Kidney glomerular epithelial cell (primary cell): ENCODE data around the gene P2RY1.

Source experiments
- DNase-seq: peaks from one replicate; lab custom pipeline; 2025; lab: John Stamatoyannopoulos, UW

P2RY1 gene, protein sequence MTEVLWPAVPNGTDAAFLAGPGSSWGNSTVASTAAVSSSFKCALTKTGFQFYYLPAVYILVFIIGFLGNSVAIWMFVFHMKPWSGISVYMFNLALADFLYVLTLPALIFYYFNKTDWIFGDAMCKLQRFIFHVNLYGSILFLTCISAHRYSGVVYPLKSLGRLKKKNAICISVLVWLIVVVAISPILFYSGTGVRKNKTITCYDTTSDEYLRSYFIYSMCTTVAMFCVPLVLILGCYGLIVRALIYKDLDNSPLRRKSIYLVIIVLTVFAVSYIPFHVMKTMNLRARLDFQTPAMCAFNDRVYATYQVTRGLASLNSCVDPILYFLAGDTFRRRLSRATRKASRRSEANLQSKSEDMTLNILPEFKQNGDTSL

DNA sequence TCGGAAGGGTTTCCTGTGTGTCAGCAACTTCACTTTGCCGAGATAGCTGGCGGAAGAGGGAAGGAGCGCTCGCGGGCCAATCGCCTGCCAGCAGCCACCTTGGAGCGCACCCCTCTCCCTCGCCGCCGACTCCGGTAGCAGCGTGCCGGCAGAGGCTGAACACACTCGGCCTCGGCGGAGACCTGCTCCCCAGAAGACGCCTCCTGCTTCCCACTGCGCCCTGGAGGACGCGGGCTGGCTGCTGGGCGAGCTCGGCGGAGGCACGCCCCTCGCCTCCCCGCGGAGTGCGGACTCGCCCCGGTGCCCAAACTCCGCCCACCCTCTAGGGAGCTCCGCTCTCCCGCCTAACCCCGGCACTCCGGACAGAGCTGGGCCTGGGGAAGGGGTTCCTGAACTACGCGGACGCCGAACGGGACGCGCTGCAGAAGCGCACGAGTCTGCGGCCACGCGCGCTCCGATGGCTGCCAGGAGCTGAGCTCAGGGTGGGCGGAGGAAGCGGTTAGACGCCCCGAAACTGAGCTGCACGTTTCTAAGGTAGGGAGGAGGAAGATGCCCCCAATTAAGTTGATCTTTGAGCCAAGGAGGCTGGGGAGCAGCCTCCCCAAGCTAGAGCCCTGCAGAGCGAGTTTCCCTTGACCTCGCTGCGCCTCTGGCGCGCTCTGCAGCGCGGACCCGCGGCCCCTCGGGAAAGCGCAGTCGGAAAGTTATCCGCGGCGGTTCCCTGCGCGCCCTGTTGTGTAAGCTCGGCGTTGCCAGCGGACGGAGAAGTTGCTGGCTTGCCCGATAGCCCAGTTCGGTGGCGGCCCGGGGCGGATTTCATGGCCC lies at the start of gene P2RY1:
P2RY1 (plus strand) TSS at position 356 of the 825 bp plus-strand sequence. CDS start 652 bp downstream, outside the sequence.
- peak; percentile 30 for DNase-seq

DNA sequence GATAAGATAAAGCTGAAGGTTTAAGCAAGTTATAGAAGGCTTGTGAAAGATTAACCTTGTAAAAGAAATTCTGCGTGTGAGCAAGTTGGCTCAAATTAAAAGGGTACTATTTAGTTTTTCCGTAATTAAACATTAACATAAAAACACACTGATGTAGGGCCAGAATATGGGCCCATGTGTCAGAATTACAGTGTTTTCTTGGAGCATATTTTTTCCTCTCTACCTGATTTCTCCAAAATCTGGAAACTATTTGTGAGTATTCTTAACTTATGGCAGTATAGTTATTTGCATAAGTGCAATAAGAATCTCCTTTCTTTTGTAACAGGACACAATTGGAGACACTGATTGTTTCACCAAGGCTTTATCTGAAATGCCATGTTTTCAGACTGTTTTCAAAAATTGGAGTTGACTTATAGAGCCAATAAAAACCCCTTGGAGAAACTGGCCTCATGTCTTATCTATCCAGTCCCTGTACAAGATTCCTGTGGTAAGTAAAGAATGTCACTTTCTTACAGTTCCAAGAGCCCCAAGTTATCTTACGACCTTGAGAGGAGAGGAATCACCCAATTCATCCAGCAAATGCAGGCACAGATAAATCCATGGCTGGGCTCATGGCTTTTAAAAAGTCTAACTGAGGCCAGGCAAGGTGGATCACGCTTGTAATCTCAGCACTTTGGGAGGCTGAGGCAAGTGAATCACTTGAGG lies 47.8 kb upstream of the P2RY1 start:
- DNase-seq, result no peak

DNA sequence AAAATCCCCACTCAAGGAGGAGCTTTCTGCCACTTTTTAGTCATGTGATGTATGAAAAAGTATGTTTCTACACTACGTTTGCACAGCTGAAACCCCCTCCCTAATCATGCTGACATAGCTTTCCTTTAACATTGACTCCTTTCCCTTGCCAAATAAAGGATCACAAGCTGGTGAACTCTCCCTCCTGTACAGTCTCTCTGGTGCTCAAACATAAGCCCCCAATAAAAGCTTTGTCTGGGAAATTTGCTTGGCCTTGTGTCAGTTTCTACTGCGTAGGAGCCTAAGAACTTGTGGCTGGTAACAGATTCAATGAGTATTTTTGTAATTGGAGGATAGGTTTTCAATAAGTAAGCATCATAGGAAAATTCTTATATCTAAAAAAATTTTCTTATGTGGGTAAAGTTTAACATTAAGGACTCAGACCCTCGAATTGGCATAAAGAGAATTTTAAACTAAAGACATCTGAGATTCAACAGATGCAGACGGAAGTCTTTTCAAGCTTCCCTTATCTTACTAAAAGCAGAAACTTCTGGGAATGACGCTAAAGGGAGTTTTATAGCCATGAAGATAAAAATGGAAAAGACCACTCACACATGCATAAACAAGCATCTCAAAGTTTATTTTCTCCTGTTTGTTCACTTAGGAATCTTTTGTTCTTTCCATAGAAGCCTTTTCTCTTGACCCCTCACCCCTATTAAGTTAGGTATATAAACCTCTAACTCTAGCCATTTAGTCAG lies 44.1 kb upstream of the P2RY1 start:
- no peak for DNase-seq

DNA sequence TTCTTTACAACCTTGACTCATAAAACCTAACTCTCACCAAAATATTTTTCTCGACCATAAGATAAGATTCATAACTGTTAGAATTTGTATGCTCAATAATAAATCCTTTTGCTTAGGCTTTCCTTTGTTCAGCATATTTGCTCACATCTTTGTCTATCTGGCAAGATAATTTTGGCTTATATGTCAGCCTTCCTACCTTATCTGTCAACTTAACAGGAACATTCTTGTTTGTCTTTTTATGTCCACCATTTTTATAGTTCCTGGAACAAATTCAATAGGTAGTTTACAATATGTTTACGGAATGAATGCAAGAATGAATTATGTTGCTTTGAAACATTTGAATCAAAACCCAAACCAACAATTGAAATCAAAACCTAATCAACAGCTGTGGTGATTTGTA lies 41.0 kb upstream of the P2RY1 start:
- DNase-seq, result no peak

DNA sequence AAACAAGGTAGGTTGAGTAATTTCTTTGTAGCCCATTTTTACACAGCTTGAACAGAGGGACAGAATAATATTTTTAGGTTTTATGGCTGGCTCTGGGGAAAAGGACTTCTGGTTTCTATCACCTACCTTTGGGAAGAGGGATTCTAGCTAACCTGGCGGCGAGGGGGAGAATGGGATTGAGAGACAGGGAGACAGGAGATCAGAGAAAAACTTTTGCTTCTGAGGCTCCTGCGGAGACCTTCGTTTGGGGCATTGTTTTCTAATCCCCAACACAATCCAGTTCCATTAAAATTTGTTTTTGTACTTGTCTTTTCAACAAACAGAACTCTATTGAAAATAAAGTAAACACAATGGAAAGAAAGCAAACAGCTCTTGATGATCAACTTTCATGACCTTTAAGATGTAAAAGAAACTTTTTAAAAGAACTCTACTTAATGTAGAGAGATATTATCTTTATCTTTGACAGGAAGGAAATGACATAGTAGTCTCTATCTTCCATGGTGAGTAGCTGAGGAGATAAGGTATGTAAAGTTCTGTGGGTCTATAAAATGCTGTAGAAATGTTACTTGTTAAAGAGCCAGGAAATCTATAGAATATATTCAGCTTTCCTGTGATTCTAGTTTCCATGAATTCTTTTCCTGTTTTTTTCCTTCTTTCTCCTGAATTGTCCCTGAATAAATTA lies 37.0 kb upstream of the P2RY1 start:
- DNase-seq, result no peak

DNA sequence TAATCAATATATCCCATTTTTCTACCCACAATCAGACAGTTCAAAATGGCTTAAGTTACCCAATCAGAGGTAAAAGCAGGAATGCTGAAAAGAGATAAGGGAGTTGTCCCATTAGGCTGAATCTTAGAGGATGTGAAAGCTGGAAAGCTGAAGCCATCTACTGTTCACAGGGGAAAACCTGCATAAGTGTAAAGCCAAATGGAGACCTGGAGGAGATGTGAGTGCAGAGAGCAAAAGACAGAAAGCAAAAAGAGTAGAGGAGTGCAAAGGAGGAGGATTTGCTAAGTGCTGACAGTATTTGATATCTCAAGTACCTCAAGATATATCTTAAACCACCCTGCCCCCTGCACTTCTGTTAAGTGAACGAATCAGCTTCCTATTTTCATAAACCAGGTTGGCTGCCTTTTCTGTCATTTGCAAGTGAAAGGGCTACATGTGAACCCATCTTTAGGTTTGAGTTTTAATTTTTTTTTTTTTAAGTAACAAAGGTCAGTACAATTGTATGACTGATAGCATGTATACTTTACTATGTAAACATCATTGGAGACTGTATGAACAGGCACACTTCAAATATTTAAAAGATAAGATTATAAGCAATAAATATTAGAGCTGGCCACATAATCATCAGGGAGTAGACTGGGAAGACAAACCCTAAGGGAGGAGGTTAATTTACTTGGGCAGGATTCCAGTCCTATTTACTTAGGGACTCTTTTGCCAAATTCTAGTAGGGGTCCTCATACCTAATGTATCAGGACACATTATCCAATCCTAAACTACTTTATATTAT lies 22.8 kb upstream of the P2RY1 start:
- DNase-seq, result no peak

DNA sequence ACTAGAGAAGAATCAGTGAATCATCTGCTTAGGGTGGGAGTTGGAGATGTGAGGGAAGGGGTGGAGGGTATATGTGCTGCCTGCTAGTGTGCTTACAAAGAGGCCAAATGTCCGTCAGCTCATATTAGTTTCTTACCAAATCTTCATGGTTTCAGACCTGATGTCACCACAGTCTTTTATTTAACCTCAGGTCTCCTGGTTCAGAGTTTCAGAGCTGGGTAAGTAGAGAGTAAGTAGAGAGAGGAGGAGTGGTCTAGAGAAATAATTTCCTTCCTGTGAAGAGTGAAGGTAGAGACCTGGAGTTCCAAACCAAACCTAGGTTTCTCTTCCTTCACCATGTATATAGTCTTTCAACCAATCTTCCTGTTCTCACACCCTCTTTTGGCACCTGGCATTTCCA lies 17.5 kb upstream of the P2RY1 start:
- DNase-seq, result no peak

DNA sequence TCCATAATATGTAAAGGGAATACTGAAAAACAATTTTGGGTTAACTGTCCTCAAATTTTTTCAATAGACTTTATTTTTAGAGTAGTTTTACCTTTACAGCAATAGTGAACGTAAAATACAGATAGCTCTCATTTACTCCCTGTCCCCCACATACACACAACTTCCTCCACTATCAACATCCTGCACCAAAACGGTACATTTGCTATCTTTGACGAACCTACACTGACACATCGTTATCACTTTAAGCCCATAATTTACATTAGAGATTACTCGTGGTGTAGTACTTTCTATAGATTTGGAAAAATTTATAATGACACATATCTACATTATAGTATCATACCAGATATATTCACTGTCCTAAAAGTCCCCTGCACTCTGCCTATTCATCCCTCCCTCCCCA lies 16.9 kb upstream of the P2RY1 start:
- DNase-seq, result no peak

DNA sequence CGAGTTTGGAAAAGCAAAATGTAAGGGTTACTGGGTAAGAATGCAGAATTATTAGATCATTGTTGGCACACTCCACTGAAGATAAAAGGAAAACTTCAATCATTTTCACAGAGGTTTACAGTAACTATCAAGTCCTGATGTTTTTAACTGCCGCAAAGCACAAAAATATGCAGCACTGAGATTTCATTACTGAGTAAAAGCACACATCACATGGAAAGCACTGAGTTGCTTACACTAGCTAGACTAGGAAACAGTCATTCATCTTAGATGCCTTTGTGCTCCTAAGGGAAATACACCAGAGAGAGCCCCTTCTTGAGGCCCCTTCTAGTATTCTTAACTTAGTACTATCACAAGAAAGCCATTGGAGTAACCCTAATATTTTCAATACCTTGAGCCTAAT lies 11.8 kb upstream of the P2RY1 start:
- DNase-seq, result no peak

DNA sequence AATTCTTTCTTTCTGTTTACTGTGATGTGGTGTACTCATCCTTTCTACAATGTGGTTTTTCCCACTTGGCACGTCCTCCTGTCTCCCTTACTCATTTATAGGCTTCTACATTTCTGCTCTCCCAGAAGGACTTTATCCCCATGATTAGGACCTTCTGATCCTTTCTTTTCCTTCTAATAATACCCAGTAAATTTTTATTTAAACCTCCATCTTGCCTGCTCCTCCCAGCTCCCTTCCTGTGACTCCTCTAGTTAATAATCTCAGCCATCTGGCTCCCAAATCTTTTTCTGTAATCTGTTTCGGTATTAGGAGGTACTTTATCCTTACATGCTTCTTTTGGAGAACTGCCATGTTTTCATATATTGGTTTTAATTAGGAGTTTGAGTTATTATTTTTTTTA lies 11.2 kb upstream of the P2RY1 start:
- DNase-seq, result no peak

DNA sequence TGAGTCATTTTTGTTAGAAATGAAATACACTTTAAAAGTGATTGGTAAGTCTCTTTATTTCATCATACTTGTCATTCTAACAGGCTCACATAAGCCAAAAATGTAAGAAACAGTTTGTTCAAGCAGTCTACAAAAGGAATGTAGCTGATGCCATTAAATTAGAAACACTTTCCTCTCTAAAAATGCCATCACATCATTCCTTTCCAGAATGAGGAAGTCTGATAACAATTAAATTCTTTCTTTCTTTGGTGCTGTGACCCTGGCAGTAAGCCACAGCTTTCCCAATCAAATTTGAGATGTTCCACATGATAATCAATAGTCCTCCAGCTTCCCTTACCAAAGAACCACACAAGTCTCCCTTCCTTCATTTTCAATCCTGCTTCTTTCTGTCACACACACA lies 9.4 kb upstream of the P2RY1 start:
- DNase-seq, result no peak

DNA sequence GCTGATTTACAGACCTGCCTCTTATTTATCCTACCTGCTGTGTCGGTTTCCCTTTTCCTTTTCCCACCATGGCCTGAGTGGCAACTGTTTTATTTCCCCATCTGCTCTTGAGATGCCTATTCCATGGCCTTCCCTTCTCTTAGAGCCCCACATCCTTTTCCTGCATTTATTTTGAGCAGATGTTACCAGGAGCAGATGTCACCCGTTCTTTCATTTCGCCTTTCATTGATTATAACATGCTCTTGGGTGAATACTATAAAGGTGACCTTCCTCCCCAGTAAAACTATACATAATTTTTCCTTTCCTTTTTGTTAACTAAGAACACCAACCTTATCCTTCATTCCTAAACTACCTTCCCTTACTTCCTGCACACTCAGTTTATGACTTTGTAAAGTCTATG lies 8.5 kb upstream of the P2RY1 start:
- DNase-seq, result no peak

DNA sequence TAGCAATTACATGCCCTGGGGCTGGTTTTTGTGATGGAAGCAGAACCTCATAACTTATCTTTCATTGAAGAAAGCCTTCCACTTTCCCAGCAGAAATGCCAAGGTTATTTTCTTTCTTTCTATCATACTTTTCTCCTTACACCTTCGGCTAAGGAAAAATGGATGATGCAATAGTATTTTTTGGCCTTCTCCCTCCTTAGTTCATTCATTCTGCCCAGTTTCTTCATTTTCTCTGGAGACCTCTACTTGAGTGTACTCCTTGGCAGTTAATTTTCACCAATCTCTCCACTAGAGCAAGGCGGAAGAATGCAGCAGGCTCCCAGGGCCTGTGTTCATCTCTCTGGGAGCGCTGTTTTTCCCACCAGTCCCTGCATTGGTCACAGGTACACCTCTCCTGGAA lies 7.6 kb upstream of the P2RY1 start:
- DNase-seq, result no peak

DNA sequence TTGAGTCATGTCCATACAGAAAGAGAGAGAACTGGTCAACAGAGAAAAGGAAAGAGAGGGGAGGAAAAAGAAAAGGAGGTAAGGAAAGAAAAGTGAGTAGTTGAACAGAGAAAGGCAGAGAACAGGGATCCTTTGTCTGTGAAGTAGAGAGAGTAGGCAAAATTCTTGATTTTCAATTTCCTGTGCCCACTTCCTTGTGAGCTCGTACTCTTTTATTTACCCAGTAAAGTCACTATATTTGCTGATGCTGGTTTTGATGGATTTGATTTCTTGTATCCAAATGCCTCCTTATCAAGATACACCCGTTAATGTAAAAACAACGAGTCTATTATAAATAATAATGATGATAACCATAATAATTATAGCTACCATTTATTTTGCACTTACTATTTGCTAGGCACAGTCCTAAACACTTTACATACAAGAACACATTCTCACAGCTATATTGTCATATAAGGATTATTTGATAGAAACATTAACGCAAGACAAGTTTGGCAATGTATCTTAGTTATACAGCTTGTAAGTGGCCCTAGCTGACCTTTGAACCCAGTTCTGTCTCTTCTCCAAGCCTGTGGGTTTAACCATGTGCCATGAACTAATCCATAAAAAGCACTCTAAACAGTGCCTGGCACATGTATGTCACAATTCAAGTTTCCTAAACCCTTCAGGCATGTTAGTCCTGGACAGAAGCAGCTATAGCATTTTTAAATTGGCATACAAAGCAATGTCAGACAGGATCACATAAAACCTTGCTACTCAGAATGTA lies 6.7 kb upstream of the P2RY1 start:
- DNase-seq, result no peak

DNA sequence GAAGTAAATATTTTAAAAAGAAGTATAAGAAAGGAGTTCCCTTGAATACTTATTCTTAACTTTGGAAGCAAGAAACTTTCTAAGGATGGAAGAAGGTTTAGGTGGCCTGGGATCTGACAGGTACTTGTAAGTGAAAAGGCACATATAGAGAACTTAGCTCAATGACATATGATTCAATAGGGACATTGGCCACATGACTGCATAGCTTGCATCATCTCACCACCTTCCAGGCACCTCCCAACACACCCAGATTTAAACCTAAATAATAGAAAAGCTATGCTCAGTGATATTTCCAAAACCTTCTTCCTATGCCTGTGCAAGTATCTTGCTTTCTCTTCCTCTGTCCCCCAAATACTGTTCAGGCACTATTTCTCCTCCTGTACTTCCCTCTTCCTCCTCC lies 4.7 kb upstream of the P2RY1 start:
- no peak for DNase-seq

DNA sequence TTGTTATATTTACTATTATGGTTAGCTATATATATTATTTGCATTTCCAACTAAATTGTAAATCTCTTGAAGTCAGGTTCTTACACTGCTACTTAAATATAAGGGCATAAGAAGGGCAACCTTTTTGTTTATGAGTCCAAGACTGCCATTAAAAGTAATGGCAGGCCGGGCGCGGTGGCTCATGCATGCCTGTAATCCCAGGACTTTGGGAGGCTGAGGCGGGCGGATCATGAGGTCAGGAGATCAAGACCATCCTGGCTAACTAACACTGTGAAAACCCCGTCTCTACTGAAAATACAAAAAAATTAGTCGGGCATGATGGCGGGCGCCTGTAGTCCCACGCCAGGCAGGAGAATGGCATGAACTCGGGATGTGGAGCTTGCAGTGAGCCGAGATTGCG lies 2.9 kb upstream of the P2RY1 start:
- DNase-seq, result no peak

DNA sequence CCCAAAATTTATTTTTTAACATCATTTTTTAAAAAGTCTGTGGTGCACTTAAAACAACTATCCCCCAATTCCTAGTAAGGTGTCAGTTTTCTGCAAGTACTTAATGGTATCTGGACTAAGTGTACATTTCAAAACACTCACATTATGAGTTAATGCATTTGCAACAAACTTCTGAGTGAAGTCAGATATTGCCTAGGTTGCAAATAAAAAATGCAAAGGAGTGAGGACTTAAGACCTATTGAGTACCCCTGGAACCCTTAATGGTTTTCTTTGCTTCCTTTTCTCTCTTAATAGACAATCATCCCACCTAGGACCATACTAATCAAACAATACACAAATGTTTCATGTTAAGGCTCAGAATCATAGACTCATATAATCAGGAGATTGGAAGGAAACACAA lies 1.8 kb upstream of the P2RY1 start:
- DNase-seq, result no peak

DNA sequence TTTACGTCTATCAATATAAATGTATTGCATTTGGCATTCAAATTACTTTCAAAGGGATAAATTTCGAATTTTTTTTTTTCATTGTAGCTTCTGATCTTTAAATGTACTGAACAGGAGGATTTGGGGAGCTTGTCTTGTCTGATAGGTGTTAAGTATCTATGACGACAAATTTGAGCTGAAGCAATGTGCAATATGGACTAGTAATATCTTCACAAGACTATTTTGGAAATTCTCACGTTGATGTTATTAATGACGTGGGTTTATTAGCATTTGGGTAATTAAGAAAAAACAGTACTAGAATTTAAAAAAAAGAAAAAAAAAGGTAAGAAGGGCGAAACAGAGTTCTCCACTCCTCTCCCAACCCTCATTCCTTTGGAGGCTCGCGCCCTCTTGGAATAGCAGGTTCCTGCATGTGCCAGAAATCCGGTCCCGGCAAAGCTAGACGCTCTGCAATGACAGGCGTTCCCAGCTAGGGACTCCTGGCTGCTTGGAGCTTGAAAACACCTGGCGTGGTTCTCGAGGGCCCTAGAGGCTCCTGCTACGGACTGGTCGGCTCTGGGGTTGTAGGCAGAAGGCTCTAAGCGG lies 648 bp upstream of the P2RY1 start:
- no peak for DNase-seq

DNA sequence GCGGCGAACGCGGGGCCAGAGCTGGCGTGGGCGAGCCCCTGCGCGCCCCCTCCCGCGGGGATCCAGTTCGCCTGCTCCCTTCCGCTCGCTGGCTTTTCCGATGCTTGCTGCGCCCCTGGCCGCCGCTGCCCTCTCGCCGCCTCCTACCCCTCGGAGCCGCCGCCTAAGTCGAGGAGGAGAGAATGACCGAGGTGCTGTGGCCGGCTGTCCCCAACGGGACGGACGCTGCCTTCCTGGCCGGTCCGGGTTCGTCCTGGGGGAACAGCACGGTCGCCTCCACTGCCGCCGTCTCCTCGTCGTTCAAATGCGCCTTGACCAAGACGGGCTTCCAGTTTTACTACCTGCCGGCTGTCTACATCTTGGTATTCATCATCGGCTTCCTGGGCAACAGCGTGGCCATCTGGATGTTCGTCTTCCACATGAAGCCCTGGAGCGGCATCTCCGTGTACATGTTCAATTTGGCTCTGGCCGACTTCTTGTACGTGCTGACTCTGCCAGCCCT lies 721 bp downstream of the P2RY1 start:
- no peak for DNase-seq
